HFF-Myc (cell line): ENCODE measurements around the gene PSD4.
A peak's percentile ranks its signal among the peaks of the same experiment; 100 is the strongest.

Experiments used
- DNase-seq: peaks from one replicate; pipeline ENCODE4 v3.0.0-alpha.2; 2011; ENCODE audit warnings: low read depth; ENCODE audit errors: extremely low read depth
- H3K4me3 ChIP-seq: replicated peaks from 2 replicates; pipeline ENCODE4 v1.5.1; 2011; ENCODE audit warnings: low read depth, mild to moderate bottlenecking, control low read depth, low read length
- TF ChIP-seq, protein P1 (sequence below): IDR thresholded peaks from 2 replicates; pipeline ENCODE4 v1.5.1; 2012; ENCODE audit warnings: mild to moderate bottlenecking, low read depth, low read length, control low read depth; ENCODE audit errors: missing control alignments

PSD4 gene

DNA sequence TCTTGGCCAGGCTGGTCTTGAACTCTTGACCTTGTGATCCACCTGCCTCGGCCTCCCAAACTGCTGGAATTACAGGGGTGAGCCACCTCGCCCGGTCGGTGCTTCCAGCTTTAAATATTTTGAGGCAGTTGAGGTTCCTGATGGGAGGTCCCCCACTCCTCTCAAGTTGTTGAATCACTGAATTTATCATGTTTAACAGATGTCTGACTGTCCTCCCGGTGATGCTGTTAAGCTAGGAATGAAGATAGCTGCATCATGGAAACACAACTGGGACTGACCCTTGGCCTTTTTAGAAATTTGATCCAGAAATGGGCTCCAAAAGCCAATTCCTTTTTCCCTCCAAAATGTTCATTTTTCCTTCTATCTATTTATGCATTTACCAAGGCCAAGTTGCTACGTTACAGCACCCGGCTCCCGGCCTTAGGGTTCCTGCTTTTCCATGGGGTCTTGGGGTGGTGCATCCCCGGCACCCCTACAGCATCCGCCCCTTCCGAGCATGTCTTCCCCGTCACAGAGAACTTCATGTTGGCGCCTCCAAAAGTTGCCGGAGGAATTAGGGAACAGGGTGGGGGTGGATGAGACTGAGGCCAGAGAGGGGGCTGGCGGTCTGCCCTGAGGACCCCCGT lies 61.1 kb downstream of the PSD4 start:
- no peak for DNase-seq
- TF ChIP-seq, protein P1, sequence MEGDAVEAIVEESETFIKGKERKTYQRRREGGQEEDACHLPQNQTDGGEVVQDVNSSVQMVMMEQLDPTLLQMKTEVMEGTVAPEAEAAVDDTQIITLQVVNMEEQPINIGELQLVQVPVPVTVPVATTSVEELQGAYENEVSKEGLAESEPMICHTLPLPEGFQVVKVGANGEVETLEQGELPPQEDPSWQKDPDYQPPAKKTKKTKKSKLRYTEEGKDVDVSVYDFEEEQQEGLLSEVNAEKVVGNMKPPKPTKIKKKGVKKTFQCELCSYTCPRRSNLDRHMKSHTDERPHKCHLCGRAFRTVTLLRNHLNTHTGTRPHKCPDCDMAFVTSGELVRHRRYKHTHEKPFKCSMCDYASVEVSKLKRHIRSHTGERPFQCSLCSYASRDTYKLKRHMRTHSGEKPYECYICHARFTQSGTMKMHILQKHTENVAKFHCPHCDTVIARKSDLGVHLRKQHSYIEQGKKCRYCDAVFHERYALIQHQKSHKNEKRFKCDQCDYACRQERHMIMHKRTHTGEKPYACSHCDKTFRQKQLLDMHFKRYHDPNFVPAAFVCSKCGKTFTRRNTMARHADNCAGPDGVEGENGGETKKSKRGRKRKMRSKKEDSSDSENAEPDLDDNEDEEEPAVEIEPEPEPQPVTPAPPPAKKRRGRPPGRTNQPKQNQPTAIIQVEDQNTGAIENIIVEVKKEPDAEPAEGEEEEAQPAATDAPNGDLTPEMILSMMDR: no peak
- H3K4me3 ChIP-seq: peak overlapping the region; percentile 53

GRCh38 chr2:113235347-113236226 lies 61.8 kb downstream of the PSD4 start:
- DNase-seq: peak; percentile 61
- H3K4me3 ChIP-seq: peak overlapping the region; percentile 53

GRCh38 chr2:113236367-113237159 lies 62.8 kb downstream of the PSD4 start:
- DNase-seq: no peak
- H3K4me3 ChIP-seq: peak overlapping the region; percentile 53
- TF ChIP-seq, protein P1: no peak

DNA sequence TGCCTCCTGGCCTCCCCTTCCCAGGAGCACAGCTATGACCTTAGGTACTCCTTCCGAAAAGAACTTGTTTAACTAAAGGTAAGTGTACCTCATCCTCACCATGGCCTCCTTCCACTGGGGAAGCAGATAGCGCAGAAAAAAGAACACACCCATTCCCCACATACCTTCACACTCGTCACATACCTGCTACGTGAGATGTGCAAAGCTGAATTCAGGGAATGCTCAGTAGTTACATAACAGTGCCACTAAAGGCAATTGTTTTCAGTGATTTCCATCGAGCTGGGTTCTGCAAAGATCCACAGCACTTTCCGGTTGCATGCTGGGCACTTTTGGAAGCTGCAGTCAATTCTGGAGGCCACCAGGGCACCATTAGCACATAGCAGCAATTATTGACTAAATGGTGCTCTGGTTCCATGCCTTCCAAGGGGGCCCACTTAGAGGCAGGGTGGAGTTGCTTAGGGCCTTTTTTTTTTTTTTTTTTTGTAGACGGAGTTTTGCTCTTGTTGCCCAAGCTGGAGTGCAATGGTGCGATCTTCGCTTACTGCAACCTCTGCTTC lies 63.9 kb downstream of the PSD4 start:
- no peak for DNase-seq
- TF ChIP-seq, protein P1: no peak
- H3K4me3 ChIP-seq: peak overlapping the region; percentile 53

GRCh38 chr2:113238871-113239839 lies 65.4 kb downstream of the PSD4 start:
- no peak overlapping the region for H3K4me3 ChIP-seq
- no peak for DNase-seq
- TF ChIP-seq, protein P1: no peak

DNA sequence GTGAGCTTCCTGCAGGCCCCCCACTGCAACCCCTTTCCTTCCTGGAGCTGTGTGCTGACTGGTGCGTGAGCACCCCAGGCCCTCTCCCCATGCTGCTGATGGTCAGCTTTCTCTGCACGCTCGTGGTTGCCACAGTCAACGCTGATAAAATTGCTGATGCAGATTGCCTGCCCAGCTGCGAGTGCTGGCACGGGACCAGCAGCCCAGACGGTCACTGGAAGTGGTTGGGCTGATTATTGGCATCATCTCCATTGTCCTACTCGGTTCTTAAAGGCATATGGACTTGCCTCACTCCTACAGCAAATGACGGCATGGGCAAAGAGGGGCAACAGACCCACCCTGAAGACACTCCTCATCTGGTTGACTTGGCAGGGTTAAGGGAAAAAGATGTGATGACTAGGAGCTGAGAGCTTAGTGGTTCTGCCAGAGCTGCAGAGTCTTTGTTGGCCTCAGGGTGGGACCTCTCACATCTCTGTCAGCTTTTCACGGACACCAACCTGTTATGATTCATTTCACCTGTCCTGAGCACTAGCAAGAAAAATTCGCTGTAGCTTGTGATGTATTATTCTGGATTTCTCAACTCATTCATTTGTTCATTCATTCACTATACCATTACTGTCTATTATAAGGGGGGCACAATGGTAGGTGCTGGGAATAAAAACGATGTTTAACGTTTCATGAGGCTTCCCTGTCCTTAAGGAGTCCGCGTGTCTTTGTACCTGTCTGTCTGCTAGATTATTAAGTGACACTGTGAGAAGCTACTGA lies 66.6 kb downstream of the PSD4 start:
- peak overlapping the region; percentile 21 for H3K4me3 ChIP-seq
- peak; percentile 70 for DNase-seq
- TF ChIP-seq, protein P1: no peak
